Retinal pigment epithelial cell (primary cell): ENCODE data around the gene TAL1.

ENCODE experiments used
- DNase-seq: peaks from one replicate; pipeline ENCODE4 v3.0.0-alpha.2; 2010; ENCODE audit warnings: low read depth
- H3K4me3 ChIP-seq: 2 replicates; pipeline ENCODE4 v1.5.1; 2011; ENCODE audit warnings: mild to moderate bottlenecking, low read length, control low read depth, moderate library complexity
- TF ChIP-seq, protein P1 (sequence below): conservative IDR thresholded peaks from 2 replicates; pipeline ENCODE4 v1.5.1; 2011; ENCODE audit warnings: low read depth, low read length, control low read depth, inconsistent platforms

TAL1 gene

DNA sequence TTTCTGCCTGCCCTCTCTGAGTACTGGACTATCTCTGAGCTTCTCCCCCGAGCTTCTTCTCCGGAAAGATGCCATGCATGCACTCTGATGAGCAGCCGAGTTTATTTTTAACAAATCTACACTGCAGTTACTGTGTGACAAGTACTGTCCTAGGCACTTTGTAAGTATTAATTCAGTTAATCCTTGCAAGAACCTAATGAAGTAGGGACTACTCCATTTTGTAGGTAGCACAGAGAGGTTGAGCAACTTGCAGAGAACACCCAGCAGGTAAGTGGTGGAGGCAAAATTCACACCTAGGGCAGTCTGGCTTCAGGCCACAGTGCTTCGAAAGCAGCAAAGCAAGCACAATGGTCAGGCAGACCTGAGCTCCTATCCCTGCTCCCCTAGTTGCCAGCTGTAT is 3.8 kb upstream of the TAL1 start:
- no peak for DNase-seq
- TF ChIP-seq, protein P1, sequence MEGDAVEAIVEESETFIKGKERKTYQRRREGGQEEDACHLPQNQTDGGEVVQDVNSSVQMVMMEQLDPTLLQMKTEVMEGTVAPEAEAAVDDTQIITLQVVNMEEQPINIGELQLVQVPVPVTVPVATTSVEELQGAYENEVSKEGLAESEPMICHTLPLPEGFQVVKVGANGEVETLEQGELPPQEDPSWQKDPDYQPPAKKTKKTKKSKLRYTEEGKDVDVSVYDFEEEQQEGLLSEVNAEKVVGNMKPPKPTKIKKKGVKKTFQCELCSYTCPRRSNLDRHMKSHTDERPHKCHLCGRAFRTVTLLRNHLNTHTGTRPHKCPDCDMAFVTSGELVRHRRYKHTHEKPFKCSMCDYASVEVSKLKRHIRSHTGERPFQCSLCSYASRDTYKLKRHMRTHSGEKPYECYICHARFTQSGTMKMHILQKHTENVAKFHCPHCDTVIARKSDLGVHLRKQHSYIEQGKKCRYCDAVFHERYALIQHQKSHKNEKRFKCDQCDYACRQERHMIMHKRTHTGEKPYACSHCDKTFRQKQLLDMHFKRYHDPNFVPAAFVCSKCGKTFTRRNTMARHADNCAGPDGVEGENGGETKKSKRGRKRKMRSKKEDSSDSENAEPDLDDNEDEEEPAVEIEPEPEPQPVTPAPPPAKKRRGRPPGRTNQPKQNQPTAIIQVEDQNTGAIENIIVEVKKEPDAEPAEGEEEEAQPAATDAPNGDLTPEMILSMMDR: no peak
- H3K4me3 ChIP-seq: no peak overlapping the region

DNA sequence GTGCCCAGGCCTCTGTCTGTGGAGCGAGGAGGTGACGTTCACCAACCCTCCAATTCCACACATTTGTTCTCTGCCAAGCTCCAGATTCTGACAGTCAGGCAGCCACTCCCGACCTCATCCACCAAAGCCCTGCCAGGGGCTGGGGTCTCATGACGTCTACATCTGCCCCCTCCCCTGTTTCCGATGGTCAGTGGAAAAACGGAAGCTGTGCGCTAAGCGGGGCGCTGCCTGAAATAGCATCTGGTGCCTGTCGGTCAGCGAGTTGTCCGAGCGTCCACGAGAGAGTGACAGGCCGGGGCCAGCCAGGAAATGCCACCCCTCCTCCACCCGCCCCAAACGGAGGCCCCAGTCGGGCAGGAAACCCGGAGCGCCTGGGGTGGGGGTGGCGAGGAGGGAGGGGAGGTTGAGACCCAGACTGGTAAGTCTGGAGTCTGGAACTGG is 3.2 kb upstream of the TAL1 start:
- TF ChIP-seq, protein P1: no peak
- no peak overlapping the region for H3K4me3 ChIP-seq
- no peak for DNase-seq

DNA sequence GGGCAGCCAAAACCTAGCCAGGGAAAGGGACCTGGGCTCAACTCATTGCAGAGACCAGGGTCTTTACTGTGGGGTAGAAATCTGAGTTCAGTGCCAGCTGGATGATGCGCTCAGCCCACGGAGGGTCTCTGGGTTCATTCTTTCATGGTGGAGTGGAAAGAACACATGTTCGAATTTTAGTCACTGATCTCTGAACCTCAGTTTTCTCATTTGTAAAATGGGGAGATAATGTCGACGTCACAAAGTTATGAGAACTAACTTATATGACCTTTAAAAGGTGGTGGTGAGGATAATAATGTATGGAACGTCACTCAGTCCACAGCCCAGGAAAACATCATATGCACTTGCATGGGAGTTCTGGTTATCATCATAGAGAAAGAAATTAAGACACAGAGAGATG is 1.2 kb upstream of the TAL1 start:
- TF ChIP-seq, protein P1: no peak
- no peak for DNase-seq
- H3K4me3 ChIP-seq: no peak overlapping the region

DNA sequence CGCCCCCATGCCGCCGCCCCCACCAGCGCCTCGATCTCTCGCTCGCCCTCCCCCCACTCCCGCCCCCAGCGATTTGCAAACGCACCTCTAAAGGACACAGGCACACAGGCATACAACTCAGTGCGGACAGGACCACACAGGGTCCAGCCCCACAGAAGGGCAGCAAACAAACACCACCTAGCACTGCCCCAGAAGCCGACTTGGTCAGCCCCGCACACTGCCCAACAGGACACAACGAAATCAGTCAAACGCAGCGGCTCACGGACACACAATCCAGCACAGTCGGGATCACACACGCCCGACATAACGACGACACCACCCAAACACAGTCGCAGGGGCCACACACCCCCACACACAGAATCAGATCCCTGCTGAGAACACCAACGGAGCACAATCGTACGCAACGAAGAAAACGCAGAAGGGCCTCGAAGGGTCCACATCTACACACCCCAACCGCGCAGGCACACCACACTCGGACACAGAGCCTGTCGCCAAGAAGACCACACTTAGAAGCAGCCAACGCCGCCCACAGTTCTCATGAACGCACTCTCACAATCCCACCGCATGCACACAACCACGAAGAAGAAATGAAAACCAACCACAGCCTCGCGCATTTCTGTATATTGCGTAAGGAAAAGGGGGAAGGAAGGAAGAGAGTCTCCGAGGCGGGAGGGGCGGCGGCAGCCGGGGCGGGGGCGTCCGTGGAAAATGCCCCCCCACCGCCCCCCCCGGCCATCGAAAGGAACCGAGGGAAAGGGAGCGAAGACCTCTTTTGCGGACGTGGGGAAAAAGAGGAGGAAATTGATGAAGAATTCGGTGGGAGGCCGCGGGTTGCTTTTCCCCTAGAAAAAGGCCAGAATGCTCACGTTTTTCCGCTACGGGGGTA is 481 bp downstream of the TAL1 start:
- peak overlapping the region; percentile 10 for H3K4me3 ChIP-seq
- DNase-seq: no peak
- TF ChIP-seq, protein P1: no peak

DNA sequence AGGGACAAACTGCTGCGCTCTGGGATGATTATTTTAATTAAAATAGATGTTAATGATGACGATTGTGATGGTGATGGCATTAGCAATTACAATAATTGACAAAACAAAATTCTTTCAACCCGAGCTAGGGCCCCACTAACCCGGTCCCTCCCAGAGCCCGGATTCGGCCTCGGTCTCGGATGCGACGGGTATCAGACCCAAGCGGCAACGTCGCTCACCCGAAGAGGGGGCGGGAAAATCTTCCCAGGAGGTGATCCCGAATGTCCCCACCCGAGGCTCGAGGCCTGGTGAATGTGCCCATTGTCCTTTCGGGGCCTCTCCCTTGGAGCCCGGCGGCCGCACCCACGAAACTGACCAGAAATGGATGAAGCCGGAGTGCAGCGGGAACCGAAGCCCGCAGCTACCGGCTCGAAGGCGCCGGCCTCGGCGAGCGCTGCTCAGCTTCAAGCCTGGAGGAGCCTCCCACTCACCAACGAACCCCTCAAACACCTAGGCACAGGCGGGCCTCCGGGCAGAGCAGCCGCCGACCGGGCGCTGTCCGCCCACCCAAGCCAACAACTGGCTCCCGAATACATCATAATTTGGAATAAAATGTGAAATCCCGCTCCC is 1.2 kb downstream of the TAL1 start:
- TF ChIP-seq, protein P1: no peak

DNA sequence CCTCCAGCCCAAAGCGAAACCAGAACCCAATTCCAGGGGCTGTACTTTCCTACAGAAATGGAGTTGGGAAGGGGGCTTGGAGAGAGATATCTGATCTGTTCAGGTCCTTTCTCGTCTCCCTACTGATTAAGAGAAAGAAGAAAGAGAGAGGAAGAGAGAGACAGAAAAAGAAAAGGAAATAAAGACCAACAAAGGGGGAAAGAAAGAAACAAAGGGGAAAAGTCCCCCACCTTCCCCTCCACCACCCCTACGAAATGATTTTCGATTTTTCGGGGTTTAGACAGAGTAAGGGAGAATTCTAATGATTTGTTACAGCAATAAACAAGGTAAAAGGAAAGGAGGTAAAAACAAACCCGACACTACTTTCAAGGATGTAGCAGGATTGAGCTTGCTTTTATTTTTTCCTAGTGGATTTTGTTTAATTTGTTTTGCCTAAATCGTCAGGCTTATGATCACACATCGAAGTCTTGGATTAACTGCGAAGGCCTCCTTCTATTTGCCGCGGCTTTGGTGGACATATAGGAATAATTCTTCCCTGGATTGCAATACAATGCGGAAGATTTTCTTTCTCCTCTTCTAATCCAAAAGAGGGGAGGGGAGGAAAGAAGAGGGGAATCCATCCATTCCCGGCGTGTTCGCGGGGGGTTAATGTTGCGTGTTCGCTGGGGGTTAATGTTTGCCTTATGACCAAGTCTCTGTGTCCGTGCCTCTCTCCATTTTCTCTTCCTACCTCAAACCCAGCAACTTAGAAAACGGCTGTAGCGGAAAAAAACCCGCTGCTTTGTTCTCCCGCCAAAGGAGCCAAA is 1.9 kb downstream of the TAL1 start:
- no peak for DNase-seq
- H3K4me3 ChIP-seq: no peak overlapping the region
- TF ChIP-seq, protein P1: no peak

More for the DNA sequence above, 1.2 kb downstream of the TAL1 start:
- no peak for DNase-seq
- H3K4me3 ChIP-seq: no peak overlapping the region
